ENCODE measurements around the gene ANKRD30B.
"Not testable (repeated sequence)": the region's sequence is repeated elsewhere in the genome, so short reads cannot be mapped to it uniquely, and the experiment has no call there.

ANKRD30B gene, protein sequence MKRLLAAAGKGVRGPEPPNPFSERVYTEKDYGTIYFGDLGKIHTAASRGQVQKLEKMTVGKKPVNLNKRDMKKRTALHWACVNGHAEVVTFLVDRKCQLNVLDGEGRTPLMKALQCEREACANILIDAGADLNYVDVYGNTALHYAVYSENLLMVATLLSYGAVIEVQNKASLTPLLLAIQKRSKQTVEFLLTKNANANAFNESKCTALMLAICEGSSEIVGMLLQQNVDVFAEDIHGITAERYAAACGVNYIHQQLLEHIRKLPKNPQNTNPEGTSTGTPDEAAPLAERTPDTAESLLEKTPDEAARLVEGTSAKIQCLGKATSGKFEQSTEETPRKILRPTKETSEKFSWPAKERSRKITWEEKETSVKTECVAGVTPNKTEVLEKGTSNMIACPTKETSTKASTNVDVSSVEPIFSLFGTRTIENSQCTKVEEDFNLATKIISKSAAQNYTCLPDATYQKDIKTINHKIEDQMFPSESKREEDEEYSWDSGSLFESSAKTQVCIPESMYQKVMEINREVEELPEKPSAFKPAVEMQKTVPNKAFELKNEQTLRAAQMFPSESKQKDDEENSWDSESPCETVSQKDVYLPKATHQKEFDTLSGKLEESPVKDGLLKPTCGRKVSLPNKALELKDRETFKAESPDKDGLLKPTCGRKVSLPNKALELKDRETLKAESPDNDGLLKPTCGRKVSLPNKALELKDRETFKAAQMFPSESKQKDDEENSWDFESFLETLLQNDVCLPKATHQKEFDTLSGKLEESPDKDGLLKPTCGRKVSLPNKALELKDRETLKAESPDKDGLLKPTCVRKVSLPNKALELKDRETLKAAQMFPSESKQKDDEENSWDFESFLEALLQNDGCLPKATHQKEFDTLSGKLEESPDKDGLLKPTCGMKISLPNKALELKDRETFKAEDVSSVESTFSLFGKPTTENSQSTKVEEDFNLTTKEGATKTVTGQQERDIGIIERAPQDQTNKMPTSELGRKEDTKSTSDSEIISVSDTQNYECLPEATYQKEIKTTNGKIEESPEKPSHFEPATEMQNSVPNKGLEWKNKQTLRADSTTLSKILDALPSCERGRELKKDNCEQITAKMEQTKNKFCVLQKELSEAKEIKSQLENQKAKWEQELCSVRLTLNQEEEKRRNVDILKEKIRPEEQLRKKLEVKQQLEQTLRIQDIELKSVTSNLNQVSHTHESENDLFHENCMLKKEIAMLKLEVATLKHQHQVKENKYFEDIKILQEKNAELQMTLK (N-terminal part only)

GRCh38 chr18:14747513-14748474 is at the start of gene ANKRD30B:
TSS of gene ANKRD30B (plus strand) at chr18:14748172. CDS start at chr18:14748420, 248 bp downstream.
- CTCF ChIA-PET: no interaction called here
- DNase-seq (ENCODE audit: extremely low spot score): no peak
- no peak for TF ChIP-seq NFRKB (IDR thresholded peaks at IDR 0.05)
- POLR2A ChIA-PET: no interaction called here

- POLR2A ChIA-PET; DNase-seq (ENCODE audit: extremely low spot score); CTCF ChIA-PET: not testable (repeated sequence)
These were observed 46.5 kb upstream of the ANKRD30B start for GRCh38 chr18:14701286-14702040.

- CTCF ChIA-PET; DNase-seq (ENCODE audit: extremely low spot score); POLR2A ChIA-PET: not testable (repeated sequence)
These were observed 38.2 kb upstream of the ANKRD30B start for GRCh38 chr18:14709761-14710160.

DNA sequence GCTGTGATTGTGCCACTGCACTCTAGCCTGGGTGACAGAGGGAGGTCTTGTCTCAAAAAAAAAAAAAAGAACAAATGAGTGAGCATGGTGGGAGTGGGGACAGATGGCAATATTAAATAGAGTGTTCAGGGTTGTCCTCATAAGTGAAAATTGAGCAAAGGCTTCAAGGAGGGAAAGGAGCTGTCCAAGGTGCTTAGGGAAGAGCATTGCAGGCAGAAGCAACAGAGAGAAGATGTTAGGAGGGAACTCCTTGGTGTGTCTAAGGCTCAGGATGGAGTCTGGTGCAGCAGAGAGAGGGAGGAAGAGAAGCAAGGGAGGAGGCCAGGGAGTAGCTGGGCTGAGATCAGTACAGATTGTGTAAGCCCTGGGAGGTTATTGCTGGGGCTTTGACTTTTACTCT is 26.4 kb upstream of the ANKRD30B start:
- DNase-seq (ENCODE audit: extremely low spot score); POLR2A ChIA-PET; CTCF ChIA-PET: not testable (repeated sequence)

GRCh38 chr18:14739056-14739455 is 8.9 kb upstream of the ANKRD30B start:
- DNase-seq (ENCODE audit: extremely low spot score); CTCF ChIA-PET; POLR2A ChIA-PET: not testable (repeated sequence)

DNA sequence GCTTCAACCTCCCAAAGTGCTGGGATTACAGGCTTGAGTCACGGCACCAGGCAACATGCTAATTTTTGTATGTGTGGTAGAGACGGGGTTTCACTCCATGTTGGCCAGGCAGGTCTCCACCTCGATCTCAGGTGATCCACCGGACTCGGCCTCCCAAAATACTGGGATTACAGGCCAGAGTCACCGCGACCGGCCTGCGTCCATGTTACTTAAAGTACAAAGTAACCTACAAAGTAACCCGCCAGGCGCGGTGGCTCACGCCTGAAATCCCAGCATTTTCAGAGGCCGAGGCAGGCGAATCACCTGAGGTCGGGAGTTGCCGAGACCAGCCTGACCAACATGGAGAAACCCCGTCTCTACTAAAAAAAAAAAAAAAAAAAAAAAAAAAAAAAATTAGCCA is 1.1 kb upstream of the ANKRD30B start:
- DNase-seq (ENCODE audit: extremely low spot score): no peak
- TF ChIP-seq TARDBP (IDR thresholded peaks at IDR 0.05): no peak
- TF ChIP-seq, protein P1, sequence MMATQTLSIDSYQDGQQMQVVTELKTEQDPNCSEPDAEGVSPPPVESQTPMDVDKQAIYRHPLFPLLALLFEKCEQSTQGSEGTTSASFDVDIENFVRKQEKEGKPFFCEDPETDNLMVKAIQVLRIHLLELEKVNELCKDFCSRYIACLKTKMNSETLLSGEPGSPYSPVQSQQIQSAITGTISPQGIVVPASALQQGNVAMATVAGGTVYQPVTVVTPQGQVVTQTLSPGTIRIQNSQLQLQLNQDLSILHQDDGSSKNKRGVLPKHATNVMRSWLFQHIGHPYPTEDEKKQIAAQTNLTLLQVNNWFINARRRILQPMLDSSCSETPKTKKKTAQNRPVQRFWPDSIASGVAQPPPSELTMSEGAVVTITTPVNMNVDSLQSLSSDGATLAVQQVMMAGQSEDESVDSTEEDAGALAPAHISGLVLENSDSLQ (IDR thresholded peaks at IDR 0.05): no peak
- no peak for TF ChIP-seq FOXA1 (IDR thresholded peaks at IDR 0.05)
- TF ChIP-seq FOXK2 (IDR thresholded peaks at IDR 0.05): no peak
- no peak for TF ChIP-seq NFRKB (IDR thresholded peaks at IDR 0.05)
- no peak for TF ChIP-seq LEF1 (IDR thresholded peaks at IDR 0.05; ENCODE audit: borderline replicate concordance)
- ChIA-PET CTCF (no interaction called here), POLR2A (no interaction called here)

DNA sequence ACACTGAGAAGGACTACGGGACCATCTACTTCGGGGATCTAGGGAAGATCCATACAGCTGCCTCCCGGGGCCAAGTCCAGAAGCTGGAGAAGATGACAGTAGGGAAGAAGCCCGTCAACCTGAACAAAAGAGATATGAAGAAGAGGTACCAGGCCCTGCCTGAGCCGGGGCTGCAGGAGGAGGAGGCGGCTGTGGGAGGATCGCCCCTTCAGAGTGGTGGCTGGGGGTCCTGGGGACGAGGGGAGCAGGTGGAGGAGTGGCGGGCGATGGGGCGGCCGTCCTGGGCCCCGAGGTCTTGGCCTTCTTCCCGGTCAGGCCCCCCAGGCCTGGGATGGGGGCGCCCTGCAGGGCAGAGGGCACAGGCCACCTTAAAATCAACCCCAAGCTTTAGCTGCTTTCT is 524 bp downstream of the ANKRD30B start:
- no peak for DNase-seq (ENCODE audit: extremely low spot score)
- ChIA-PET POLR2A (no interaction called here), CTCF (no interaction called here)
- TF ChIP-seq NFRKB (IDR thresholded peaks at IDR 0.05): no peak
- no peak for TF ChIP-seq LEF1 (IDR thresholded peaks at IDR 0.05; ENCODE audit: borderline replicate concordance)
- no peak for TF ChIP-seq SP1 (IDR thresholded peaks at IDR 0.05)
- no peak for TF ChIP-seq L3MBTL2 (conservative IDR thresholded peaks at IDR 0.05)
- TF ChIP-seq TARDBP (IDR thresholded peaks at IDR 0.05): no peak
- TF ChIP-seq, protein P1 (IDR thresholded peaks at IDR 0.05): no peak
- no peak for TF ChIP-seq HDGF (IDR thresholded peaks at IDR 0.05; ENCODE audit: borderline replicate concordance)
- TF ChIP-seq FOXK2 (IDR thresholded peaks at IDR 0.05): no peak
- no peak for TF ChIP-seq FOXA1 (IDR thresholded peaks at IDR 0.05)
- TF ChIP-seq ARNT (IDR thresholded peaks at IDR 0.05): no peak
- TF ChIP-seq BHLHE40 (IDR thresholded peaks at IDR 0.05; ENCODE audit: borderline replicate concordance): no peak

DNA sequence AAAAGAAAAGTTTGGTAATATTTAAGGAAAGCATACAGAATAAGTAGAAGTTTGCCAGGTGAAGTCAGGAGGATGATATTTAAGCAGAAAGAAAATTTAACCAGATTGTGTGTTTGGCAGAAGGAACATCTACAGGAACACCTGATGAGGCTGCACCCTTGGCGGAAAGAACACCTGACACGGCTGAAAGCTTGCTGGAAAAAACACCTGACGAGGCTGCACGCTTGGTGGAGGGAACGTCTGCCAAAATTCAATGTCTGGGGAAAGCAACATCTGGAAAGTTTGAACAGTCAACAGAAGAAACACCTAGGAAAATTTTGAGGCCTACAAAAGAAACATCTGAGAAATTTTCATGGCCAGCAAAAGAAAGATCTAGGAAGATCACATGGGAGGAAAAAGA is 15.6 kb downstream of the ANKRD30B start:
- POLR2A ChIA-PET; CTCF ChIA-PET; DNase-seq (ENCODE audit: extremely low spot score): not testable (repeated sequence)
